Stimulated activated CD8-positive, alpha-beta memory T cell treated with anti-CD3 and anti-CD28 coated beads, Interleukin-15, amount 100 ng/mL, for 4 hours (primary cell): ENCODE data around the gene RPL4.
"Not testable (repeated sequence)": the region's sequence is repeated elsewhere in the genome, so short reads cannot be mapped to it uniquely, and the experiment has no call there.

Source experiments
- DNase-seq, 2 donors: peaks; one replicate each; pipeline ENCODE4 v3.0.0-alpha.2; 2020; ENCODE audit warnings: low read depth in 2 of 2

Gene RPL4

DNA sequence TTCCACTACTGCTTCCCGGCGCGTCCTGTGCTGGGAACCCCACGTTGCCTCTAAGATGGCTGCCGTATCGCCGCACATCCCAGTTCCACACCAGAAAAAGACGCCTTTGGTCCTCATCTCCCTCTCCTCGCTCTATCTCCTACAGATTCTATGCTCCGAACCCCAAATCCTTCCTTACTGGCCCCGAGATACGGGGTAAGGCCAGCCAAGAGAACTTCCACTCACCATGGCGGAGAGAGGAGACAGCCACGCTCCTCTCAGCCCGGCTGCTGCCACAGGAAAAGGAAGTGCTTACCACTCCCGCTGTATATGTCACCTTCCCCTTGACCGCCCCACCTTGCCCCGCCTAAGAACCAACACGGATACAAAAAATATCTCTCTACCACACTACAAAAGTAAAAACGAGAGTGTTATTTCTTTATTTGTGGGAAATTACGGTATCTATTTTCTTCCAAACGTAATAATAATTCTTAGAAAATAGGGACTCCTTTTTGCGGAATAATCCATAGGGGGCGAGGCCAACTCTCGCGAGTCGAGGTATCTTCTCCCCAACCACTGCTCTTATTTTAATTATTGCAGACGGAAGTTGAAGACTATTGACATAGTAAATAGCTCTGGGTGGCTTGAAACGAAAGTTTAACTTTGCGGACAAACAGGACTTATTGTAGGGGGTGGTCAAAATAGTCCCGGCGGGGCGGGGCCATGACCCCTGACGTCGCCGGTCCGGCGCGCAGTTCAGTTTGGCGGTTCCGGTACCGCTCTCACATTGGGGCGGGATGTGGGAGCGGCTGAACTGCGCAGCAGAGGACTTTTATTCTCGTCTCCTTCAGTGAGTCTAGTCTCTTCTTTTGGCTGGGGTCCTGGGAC lies at the start of gene RPL4, which contains the start of gene ZWILCH:
TSS of gene RPL4 (minus strand) at position 293 of the 867 bp plus-strand sequence. CDS start at position 228, 65 bp downstream.
TSS of gene ZWILCH (plus strand) at position 764 of the 867 bp plus-strand sequence. CDS start at position 777, 13 bp downstream.
- DNase-seq = peak; percentile 55 to 64

DNA sequence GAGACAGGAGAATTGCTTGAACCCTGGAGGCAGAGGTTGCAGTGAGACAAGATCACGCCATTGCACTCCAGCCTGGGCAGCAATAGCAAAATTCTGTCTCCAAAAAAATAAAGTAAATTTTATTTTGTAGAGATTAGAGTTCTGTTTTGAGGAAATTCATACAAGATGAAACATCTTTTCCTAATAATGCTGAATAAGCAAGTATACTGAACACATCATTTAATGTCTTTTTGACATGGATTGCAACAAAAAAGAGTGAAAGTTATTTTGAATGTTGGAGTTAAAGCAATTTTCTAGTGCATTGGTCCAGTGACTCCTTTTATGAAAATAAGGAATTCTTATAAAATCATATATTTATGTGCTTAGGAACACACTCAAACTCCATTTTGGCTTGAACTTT lies 40.6 kb upstream of the RPL4 start:
- DNase-seq = no peak

- DNase-seq = no peak
These were observed 38.2 kb upstream of the RPL4 start for GRCh38 chr15:66542896-66543295.

DNA sequence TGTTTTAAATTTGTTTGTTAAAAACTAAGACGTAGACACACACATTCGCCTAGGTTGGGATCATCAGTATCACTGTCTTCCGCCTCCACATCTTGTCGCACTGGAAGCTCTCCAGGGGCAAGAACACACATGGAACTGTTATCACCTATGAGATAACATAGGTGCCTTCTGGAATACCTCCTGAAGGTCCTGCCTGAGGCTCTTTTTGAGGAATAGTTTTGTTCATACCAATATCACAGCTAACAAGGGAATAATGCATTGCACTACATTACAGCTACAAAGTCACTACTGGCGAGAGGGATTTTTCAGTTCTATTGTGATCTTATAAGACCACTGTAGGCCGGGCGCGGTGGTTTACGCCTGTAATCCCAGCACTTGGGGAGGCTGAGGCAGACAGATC lies 30.4 kb upstream of the RPL4 start:
- no peak for DNase-seq

GRCh38 chr15:66524838-66525237 lies 20.2 kb upstream of the RPL4 start:
- no peak for DNase-seq

- no peak for DNase-seq
These were observed 19.3 kb upstream of the RPL4 start for GRCh38 chr15:66523926-66524325.

- DNase-seq = no peak
These were observed 11.3 kb upstream of the RPL4 start for GRCh38 chr15:66515901-66516322.

DNA sequence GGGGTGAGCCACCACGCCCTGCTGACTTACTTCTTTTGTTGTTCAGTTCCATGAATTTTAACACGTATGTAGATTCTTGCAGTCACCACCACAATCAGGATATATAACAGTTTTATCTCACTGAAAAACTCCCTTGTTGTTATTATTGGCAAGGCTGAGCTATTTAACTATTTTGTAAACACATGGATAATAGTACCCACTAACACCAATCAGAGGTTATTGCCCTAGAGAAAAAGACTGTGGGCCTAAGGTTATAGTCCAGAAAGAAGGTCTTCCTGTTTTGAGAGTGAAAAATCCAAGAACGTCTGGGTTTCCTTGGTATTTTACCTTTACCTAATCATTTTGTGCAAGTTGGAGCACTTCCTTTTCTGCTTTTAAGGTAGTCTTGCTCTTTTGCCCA lies 9.9 kb upstream of the RPL4 start:
- no peak for DNase-seq

- no peak for DNase-seq
These were observed 3.7 kb upstream of the RPL4 start for GRCh38 chr15:66508293-66508883.

GRCh38 chr15:66505818-66506217 lies 1.2 kb upstream of the RPL4 start:
- DNase-seq = no peak

DNA sequence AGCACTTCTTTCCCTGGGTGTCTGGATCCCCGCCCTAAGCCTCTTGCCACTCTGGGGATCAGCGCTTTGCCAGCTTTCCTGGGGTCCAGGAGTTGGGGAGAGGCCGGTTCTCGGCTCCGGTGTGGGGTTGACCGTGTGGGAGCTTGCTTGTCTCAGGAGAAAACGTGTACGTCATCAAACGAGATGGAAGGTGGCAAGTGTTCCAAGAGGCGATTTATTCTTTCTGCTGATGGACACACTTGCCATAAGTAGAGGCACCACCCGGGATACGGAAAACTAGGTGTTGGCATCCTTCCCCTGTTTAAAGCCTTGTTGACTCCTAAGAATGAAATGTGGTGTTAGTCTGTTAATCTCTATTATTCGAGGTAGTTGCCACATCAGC lies 766 bp upstream of the RPL4 start:
- no peak for DNase-seq

- no peak for DNase-seq
These were observed 684 bp downstream of the RPL4 start for GRCh38 chr15:66503780-66504562.

- not testable (repeated sequence) for DNase-seq
These were observed 1.5 kb downstream of the RPL4 start for GRCh38 chr15:66503041-66503648.

DNA sequence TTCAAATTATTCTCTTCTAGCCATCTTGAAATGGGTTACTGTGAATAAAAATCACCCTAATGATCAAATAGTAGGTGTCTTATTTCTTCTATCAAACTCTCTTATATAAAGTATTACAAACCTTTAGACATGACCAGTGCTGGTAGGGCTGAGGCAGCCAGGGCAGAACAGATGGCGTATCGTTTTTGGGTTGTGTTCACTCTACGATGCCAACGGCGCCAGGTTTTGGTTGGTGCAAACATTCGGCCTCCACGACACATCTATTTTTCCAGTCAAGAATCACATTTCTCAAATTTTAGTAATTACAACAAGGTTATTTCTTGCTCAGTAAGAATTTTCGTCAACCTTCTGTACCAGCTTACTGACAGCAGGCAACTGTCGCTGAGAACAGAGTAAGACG lies 2.2 kb downstream of the RPL4 start:
- no peak for DNase-seq

- not testable (repeated sequence) for DNase-seq
These were observed 4.3 kb downstream of the RPL4 start for GRCh38 chr15:66500346-66500745.

GRCh38 chr15:66498501-66499386 lies 5.9 kb downstream of the RPL4 start:
- no peak for DNase-seq

- peak; percentile 94 to 95 for DNase-seq
These were observed 6.9 kb downstream of the RPL4 start, which contains the start of gene SNAPC5 for GRCh38 chr15:66497502-66498455. Gene SNAPC5 (minus strand): TSS chr15:66497762. CDS start chr15:66497731, 31 bp downstream.

DNA sequence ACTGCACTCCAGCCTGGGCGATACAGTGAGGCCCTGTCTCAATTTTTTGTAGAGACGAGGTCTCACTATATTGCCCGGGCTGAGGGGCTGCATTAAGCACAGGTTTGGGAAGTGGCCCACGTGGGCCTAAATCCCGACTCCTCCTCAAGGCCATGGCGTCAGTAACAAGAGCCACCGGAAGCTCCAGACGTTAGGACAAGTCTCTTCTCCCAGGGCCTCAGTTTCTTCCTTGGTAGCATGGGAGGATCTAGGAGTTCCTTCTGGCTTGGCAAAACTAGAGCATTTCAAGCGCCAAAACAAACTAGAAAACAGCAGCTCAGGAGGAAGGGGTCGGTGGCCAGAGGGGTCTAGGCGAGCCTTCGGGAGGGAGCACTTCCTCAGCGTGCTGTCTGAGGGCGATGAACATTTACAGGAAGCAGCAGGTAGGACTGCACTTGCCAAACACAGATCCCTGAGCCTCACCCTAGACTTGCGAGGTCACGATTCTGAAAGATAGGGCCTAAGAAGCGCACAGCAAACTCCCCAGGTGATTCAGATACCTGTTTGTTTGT lies 7.6 kb downstream of the RPL4 start:
- peak in 1 of 2 donors; percentile 7 for DNase-seq

DNA sequence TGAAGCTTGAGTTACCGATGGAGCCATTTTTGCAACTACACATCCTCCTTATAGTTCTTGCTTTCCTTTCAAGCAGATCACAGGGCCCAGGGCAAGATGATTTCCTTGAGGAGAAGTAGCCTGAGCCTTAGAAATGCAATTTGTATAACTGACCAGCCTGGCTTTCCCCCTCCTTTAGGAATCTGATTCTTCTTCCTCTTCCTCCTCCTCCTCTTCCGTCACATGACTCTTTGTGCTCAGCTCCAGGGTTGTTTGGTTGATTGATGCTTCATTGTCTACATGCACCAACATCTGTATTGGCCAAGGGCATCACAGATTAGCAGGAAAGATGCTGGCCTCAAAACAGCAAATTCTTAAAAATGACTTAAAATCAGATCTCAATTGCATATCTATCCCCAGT lies 10.4 kb downstream of the RPL4 start:
- DNase-seq = no peak
